Smooth muscle cell (in vitro differentiated cells): ENCODE measurements around the gene RGS7. TPM values are rescaled to one million over a fixed set of nuclear protein-coding genes. Genes with fewer than 3 reads are reported as not detected.

Experiments
- DNase-seq: peaks from one replicate; lab custom pipeline; 2025; ENCODE audit not compliant: unreplicated experiment; lab: John Stamatoyannopoulos, UW
- H2AFZ ChIP-seq: fragments of 200-600 bp; sonication (generic); 2 replicates; pipeline ENCODE4 v1.6.0; 2016; ENCODE audit warnings: antibody characterized with exemption, low read depth, mild to moderate bottlenecking
- H3F3A ChIP-seq: fragments of 200-600 bp; sonication (generic); 2 replicates; pipeline ENCODE4 v1.6.0; 2017; ENCODE audit warnings: antibody characterized with exemption, low read depth
- H3K27ac ChIP-seq: fragments of 200-600 bp; sonication (generic); 2 replicates; pipeline ENCODE4 v1.5.1; 2016; ENCODE audit warnings: low read depth, mild to moderate bottlenecking
- H3K27me3 ChIP-seq: fragments of 200-600 bp; sonication (generic); 2 replicates; pipeline ENCODE4 v1.6.1; 2016; ENCODE audit warnings: low read depth, mild to moderate bottlenecking
- H3K36me3 ChIP-seq: fragments of 200-600 bp; sonication (generic); 2 replicates; pipeline ENCODE4 v1.5.1; 2016; ENCODE audit warnings: low read depth
- H3K4me1 ChIP-seq: fragments of 200-600 bp; sonication (generic); 2 replicates; pipeline ENCODE4 v1.5.1; 2016; ENCODE audit warnings: low read depth
- H3K4me2 ChIP-seq: fragments of 200-600 bp; sonication (generic); 2 replicates; pipeline ENCODE4 v1.6.0; 2016; ENCODE audit warnings: mild to moderate bottlenecking
- H3K4me3 ChIP-seq: fragments of 200-600 bp; sonication (generic); 2 replicates; pipeline ENCODE4 v1.5.1; 2016; ENCODE audit warnings: mild to moderate bottlenecking
- H3K79me2 ChIP-seq: fragments of 200-600 bp; sonication (generic); 2 replicates; pipeline ENCODE4 v1.6.0; 2016; ENCODE audit warnings: low read depth, mild to moderate bottlenecking
- H3K9ac ChIP-seq: fragments of 200-600 bp; sonication (generic); 2 replicates; pipeline ENCODE4 v1.6.0; 2016; ENCODE audit warnings: low read depth
- H3K9me3 ChIP-seq: fragments of 200-600 bp; sonication (generic); replicated peaks from 2 replicates; pipeline ENCODE4 v1.5.1; 2016; ENCODE audit warnings: low read depth
- H4K20me1 ChIP-seq: fragments of 200-600 bp; sonication (generic); 2 replicates; pipeline ENCODE4 v1.6.0; 2016; ENCODE audit warnings: low read depth
- CTCF ChIP-seq: fragments of 200-600 bp; sonication (generic); IDR thresholded peaks from 2 replicates; pipeline ENCODE4 v1.5.1; 2017; ENCODE audit warnings: borderline replicate concordance, mild to moderate bottlenecking, antibody characterized with exemption; ENCODE audit not compliant: insufficient read depth, poor library complexity, severe bottlenecking
- WGBS: methylation state at CpG from one replicate; pipeline ENCODE4 v1.1.7; 2016; ENCODE audit warnings: low lambda C conversion rate; 5-methylcytosine and 5-hydroxymethylcytosine counted together
- polyA plus RNA-seq: library from polyadenylated mRNA; unstranded; fragments of >200 nt; fragmentation: Nextera tagmentation; extraction: Ambion mirVana; gene quantifications from 2 replicates; pipeline ENCODE4 v1.2.1, GENCODE V29; 2016
- total RNA-seq: library from RNA; depleted of rRNA; stranded (reverse); fragments of >200 nt; gene quantifications from 2 replicates; pipeline ENCODE4 v1.2.3, GENCODE V29; 2014

Gene RGS7
- total and polyA plus RNA-seq, 2 experiments from 2014 or later, result 0.16 TPM; not detected in 1

- no peak overlapping the region for H3K4me2 ChIP-seq
- H3K27ac ChIP-seq, result no peak overlapping the region
- H3K27me3 ChIP-seq, result peaks cover 3% of the 10 kb centered on the region
- no peak for TF ChIP-seq CTCF
- no peaks in the 10 kb centered on the region for H4K20me1 ChIP-seq
- DNase-seq, result no peak
- no peaks in the 10 kb centered on the region for H3K9me3 ChIP-seq
- 71% methylated on average over 8 of the region's 8 CpGs for WGBS
- H3K4me1 ChIP-seq, result no peaks in the 10 kb centered on the region
- H2AFZ ChIP-seq, result no peak overlapping the region
- H3K4me3 ChIP-seq, result no peak overlapping the region
- no peaks in the 10 kb centered on the region for H3K79me2 ChIP-seq
- H3K9ac ChIP-seq, result no peak overlapping the region
- H3F3A ChIP-seq, result no peaks in the 10 kb centered on the region
- H3K36me3 ChIP-seq, result no peaks in the 10 kb centered on the region
Measured at GRCh38 chr1:241079047-241079446, 278.0 kb downstream of the RGS7 start.

DNA sequence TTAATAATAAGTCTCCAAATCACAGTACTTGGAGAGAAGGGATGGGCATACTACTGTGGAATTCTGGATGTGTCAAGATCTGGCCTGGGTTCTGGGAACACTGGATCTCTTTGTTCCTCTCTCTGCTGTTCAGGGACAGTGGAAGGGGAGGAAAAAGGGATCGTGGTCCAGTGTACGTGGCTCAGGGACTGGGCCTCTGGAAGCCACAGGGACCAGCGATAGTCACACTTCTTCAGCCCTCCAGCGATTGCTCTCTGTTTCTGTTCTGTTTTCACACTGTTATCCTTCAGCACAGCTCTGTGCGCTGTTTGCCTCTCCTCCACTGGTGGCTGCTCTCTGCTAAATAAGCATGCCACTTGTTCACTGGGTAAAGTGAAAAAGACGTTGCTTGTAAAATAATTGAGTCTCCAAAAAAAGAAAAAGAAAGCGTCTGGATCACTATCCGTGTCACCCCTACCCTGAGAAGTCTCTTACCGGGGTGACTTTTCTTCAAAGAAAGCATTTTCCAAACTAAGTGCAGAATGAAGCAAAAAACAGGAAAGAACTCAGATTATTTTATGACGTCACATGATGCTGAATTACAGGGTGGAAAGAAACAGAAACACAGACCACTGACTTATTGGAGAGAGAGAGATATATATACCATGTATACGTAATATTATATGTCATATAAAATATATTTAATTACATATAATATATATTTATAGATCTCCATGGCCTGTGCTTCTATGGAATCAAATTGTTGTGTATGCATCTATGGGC lies 279.4 kb downstream of the RGS7 start:
- Histone ChIP-seq H3K36me3 (no peaks in the 10 kb centered on the region), H3K4me3 (no peak overlapping the region), H3K9me3 (no peaks in the 10 kb centered on the region), H3K4me2 (no peak overlapping the region), H2AFZ (no peak overlapping the region), H3K9ac (no peak overlapping the region), H3F3A (no peaks in the 10 kb centered on the region), H3K27ac (no peak overlapping the region), H3K4me1 (no peaks in the 10 kb centered on the region), H4K20me1 (no peaks in the 10 kb centered on the region), H3K79me2 (no peaks in the 10 kb centered on the region), H3K27me3 (peaks cover 3% of the 10 kb centered on the region)
- 78% methylated on average over 11 of the region's 11 CpGs for WGBS
- DNase-seq, result no peak
- TF ChIP-seq CTCF, result no peak

DNA sequence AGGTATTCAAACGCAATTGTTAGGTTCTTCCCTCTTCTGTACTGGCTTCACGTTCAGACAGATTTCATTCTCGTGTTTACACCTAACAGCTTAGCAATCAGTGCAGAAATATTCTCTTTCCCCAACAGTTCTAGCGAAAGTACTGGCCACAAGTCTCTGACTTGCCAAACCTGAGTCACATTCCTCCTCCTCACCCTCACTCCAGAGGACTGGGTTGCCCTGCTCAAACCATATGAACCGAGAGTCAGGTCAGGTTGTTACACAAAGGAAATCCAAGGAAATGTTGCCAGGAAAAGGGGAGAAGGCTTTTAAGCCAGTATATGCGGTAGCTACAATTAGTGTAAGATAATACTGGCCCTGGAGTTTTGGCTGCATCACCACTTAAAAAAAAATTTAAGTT lies 282.5 kb downstream of the RGS7 start:
- DNase-seq, result no peak

More for the DNA sequence above, 282.5 kb downstream of the RGS7 start:
- Histone ChIP-seq H3K4me3 (no peak overlapping the region), H3K4me1 (no peaks in the 10 kb centered on the region), H3K9me3 (no peaks in the 10 kb centered on the region), H3K27me3 (peaks cover 3% of the 10 kb centered on the region), H3K27ac (no peak overlapping the region), H2AFZ (no peak overlapping the region), H4K20me1 (no peaks in the 10 kb centered on the region), H3K4me2 (no peak overlapping the region), H3K9ac (no peak overlapping the region), H3K79me2 (no peaks in the 10 kb centered on the region), H3K36me3 (no peaks in the 10 kb centered on the region), H3F3A (no peaks in the 10 kb centered on the region)
- TF ChIP-seq CTCF, result no peak
- WGBS, result 71% methylated on average over 6 of the region's 6 CpGs
